A549 (cell line): ENCODE data around the gene OR10D3.

Experiments used
- BHLHE40 ChIP-seq: IDR thresholded peaks from 2 replicates; pipeline ENCODE4 v1.6.1; 2012; ENCODE audit warnings: low read depth, low read length, inconsistent platforms
- FOSL2 ChIP-seq, 2 experiments: fragments of 450-650 bp in 1 of 2; fragments of >200 bp in 1 of 2; sonication (Bioruptor Twin) in 1 of 2; formaldehyde crosslinking; IDR thresholded peaks; 2 replicates each; pipeline versions ENCODE4 v1.5.0 to v1.6.1; 2016 to 2020; ENCODE audit warnings: mild to moderate bottlenecking in 1 of 2, moderate library complexity in 1 of 2
- NFE2L2 ChIP-seq: fragments of 150-350 bp; conservative IDR thresholded peaks from 2 replicates; pipeline ENCODE4 v1.6.1; 2014; ENCODE audit warnings: low read length
- POLR2A ChIP-seq: IDR thresholded peaks from 2 replicates; pipeline ENCODE4 v1.6.1; 2012; ENCODE audit warnings: mild to moderate bottlenecking, low read length
- POLR2AphosphoS2 ChIP-seq: conservative IDR thresholded peaks from 2 replicates; pipeline ENCODE4 v1.6.1; 2012; ENCODE audit warnings: low read length, improper control_type of control experiment, inconsistent platforms
- RFX5 ChIP-seq: fragments of 450-650 bp; IDR thresholded peaks from 2 replicates; pipeline ENCODE4 v1.7.1; 2014; ENCODE audit warnings: antibody characterized with exemption, mild to moderate bottlenecking, moderate library complexity
- SREBF2 ChIP-seq: fragments of 450-650 bp; IDR thresholded peaks from 2 replicates; pipeline ENCODE4 v1.6.1; 2014; ENCODE audit warnings: mild to moderate bottlenecking, moderate library complexity
- TF ChIP-seq, protein P1 (sequence below): fragments of >200 bp; sonication (Bioruptor Twin); formaldehyde crosslinking; IDR thresholded peaks from 3 replicates; pipeline ENCODE4 v1.5.1; 2016

GRCh38 chr11:124233376-124233775, 50.2 kb downstream of the OR10D3 start:
- TF ChIP-seq POLR2AphosphoS2 (no peak), POLR2A (no peak), NFE2L2 (no peak), FOSL2 (IDR thresholded peaks at IDR 0.05) (no peak), FOSL2 (CRISPR knock-in tag; IDR thresholded peaks at IDR 0.05) (no peak), BHLHE40 (no peak), RFX5 (no peak), SREBF2 (no peak)
- TF ChIP-seq, protein P1, sequence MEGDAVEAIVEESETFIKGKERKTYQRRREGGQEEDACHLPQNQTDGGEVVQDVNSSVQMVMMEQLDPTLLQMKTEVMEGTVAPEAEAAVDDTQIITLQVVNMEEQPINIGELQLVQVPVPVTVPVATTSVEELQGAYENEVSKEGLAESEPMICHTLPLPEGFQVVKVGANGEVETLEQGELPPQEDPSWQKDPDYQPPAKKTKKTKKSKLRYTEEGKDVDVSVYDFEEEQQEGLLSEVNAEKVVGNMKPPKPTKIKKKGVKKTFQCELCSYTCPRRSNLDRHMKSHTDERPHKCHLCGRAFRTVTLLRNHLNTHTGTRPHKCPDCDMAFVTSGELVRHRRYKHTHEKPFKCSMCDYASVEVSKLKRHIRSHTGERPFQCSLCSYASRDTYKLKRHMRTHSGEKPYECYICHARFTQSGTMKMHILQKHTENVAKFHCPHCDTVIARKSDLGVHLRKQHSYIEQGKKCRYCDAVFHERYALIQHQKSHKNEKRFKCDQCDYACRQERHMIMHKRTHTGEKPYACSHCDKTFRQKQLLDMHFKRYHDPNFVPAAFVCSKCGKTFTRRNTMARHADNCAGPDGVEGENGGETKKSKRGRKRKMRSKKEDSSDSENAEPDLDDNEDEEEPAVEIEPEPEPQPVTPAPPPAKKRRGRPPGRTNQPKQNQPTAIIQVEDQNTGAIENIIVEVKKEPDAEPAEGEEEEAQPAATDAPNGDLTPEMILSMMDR = no peak
